ENCODE measurements around the gene LEFTY1. TPM values are rescaled to one million over a fixed set of nuclear protein-coding genes. Genes with fewer than 3 reads are reported as not detected.

Gene LEFTY1
- total and polyA plus RNA-seq, 5 donors from 2014 or later, result 0.13 to 0.39 (median 0.17) TPM; not detected in 2

DNA sequence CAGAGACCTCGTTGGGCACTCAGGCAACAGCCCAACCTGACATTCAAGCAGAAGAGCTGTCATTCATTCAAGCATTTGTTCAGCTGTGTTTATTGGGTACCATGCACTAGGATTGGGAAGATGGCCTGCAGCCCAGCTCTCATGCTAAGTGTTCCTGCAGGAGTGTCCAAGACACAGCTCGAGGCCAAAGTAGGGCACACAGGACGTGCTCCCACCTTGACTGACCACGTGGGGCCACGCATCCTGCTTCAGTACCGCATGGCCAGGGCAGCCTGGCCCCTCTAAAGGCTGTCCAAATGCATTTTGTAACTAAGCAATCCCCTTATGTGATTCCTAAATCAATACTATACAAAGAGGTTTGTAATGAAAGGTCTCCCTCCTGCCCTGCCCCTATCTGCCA is 25.4 kb upstream of the LEFTY1 start:
- peaks cover 8% of the 10 kb centered on the region for H3K36me3 ChIP-seq (ENCODE audit: control insufficient read depth, insufficient read depth, low read length)
- H3K27me3 ChIP-seq (ENCODE audit: control insufficient read depth, insufficient read depth, low read length), result no peaks in the 10 kb centered on the region
- no peak for ATAC-seq (ENCODE audit: low read depth in 2 of 2)
- peak overlapping the region in 2 of 3 donors; percentile 73 to 74 for H3K27ac Mint-ChIP-seq
- peaks cover 21% of the 10 kb centered on the region for H3K36me3 Mint-ChIP-seq
- no peak overlapping the region for H3K4me3 Mint-ChIP-seq
- no peak for DNase-seq
- no peak overlapping the region for H3K4me3 ChIP-seq (ENCODE audit: low read depth, low read length)
- H3K9me3 Mint-ChIP-seq, result no peaks in the 10 kb centered on the region
- peaks cover 11% of the 10 kb centered on the region for H3K27me3 Mint-ChIP-seq
- H3K4me1 Mint-ChIP-seq, result peaks cover 13 to 39% (median 22%) of the 10 kb centered on the region in 4 donors
- peaks cover 25% of the 10 kb centered on the region for H3K4me1 ChIP-seq (ENCODE audit: control insufficient read depth, insufficient read depth, low read length, poor library complexity, severe bottlenecking)
- H3K9me3 ChIP-seq (ENCODE audit: control insufficient read depth in 2 of 2, low read length in 2 of 2), result no peaks in the 10 kb centered on the region
- H3K27ac ChIP-seq (ENCODE audit: insufficient read depth, low read length, poor library complexity, severe bottlenecking), result no peak overlapping the region

DNA sequence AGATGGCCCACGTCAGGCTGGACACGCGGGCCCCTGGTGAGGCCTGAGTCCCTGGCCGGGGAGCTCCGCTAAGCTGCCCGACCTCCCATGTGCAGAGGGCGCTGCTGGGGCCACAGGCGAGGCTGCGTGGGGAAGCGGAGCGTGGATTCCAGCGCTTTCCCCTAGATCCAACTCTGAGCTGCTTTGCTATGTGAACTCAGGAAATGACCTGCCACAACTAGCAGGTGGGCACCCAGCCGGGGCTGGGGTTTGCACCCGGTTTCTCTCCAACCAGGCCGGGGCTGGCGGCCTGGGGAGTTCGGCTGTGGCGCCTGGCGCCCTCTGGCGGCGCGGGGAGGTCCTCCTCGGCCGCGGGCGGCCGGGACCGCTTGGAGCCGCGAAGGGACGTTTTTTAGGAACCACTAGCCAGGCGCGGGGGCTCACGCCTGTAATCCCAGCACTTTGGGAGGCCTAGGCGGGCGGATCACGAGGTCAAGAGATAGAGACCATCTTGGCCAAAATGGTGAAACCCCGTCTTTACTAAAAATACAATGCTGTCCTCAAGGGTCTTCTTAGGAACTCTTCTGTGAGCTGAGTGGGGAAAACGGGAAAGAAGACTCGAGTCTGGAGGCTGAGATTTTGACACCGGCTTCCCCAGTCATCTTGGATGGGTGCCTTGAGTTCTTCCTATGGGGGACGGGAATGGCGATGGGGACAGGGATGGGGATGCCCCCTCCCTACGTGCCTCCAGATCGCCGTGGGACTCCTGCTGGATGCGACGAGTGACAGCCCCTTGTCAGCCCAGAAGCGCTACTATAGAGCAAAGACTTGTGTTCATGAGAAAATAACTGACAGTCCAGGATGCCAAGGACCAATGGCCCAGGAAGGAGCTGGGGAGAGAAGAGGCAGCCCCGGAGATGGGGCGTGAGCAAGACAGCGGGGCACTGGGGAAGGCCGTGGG is 22.5 kb upstream of the LEFTY1 start:
- Histone ChIP-seq H3K9me3 (ENCODE audit: control insufficient read depth in 2 of 2, low read length in 2 of 2) (no peaks in the 10 kb centered on the region), H3K36me3 (ENCODE audit: control insufficient read depth, insufficient read depth, low read length) (no peaks in the 10 kb centered on the region), H3K27me3 (ENCODE audit: control insufficient read depth, insufficient read depth, low read length) (no peaks in the 10 kb centered on the region), H3K27ac (ENCODE audit: insufficient read depth, low read length, poor library complexity, severe bottlenecking) (peak overlapping the region; percentile 24), H3K4me3 (ENCODE audit: low read depth, low read length) (no peak overlapping the region), H3K4me1 (ENCODE audit: control insufficient read depth, insufficient read depth, low read length, poor library complexity, severe bottlenecking) (peaks cover 25% of the 10 kb centered on the region)
- H3K36me3 Mint-ChIP-seq, result peaks cover 9% of the 10 kb centered on the region
- H3K4me1 Mint-ChIP-seq, result peaks cover 15 to 47% (median 21%) of the 10 kb centered on the region in 4 donors
- H3K9me3 Mint-ChIP-seq, result no peaks in the 10 kb centered on the region
- H3K27me3 Mint-ChIP-seq, result peaks cover 11% of the 10 kb centered on the region
- H3K27ac Mint-ChIP-seq, result peak overlapping the region; percentile 54 to 88 (median 82)
- DNase-seq (peak; percentile 61 to 78 (median 72)), ATAC-seq (ENCODE audit: low read depth in 2 of 2) (peak; percentile 84 to 86)
- H3K4me3 Mint-ChIP-seq, result peak overlapping the region in 1 of 4 donors; percentile 75

DNA sequence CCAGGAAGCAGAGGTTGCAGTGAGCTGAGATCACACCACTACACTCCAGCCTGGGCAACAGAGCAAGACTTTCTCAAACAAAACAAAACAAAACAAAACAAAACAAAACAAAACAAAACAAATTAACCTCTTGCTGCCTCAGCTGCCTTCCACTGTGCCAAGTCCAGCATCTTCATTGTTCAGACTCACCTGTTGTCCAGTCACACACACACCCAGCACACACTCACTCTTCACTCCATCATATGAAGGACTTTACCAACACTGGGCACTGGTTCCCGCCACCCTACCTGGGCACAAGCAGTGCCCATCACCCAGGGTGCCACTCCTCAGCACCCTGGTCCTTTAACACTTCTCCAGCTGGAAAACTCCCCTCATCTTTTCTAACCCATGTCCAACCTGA is 20.5 kb upstream of the LEFTY1 start:
- Histone ChIP-seq H3K4me3 (ENCODE audit: low read depth, low read length) (no peak overlapping the region), H3K36me3 (ENCODE audit: control insufficient read depth, insufficient read depth, low read length) (no peaks in the 10 kb centered on the region), H3K9me3 (ENCODE audit: control insufficient read depth in 2 of 2, low read length in 2 of 2) (no peaks in the 10 kb centered on the region), H3K27me3 (ENCODE audit: control insufficient read depth, insufficient read depth, low read length) (no peaks in the 10 kb centered on the region), H3K4me1 (ENCODE audit: control insufficient read depth, insufficient read depth, low read length, poor library complexity, severe bottlenecking) (peaks cover 25% of the 10 kb centered on the region), H3K27ac (ENCODE audit: insufficient read depth, low read length, poor library complexity, severe bottlenecking) (peak overlapping the region; percentile 15)
- ATAC-seq (ENCODE audit: low read depth in 2 of 2) (no peak), DNase-seq (no peak)
- Mint-ChIP-seq H3K4me3 (peak overlapping the region in 1 of 4 donors; percentile 41), H3K27me3 (peaks cover 11% of the 10 kb centered on the region), H3K27ac (peak overlapping the region in 2 of 3 donors; percentile 82 to 94), H3K4me1 (peaks cover 18 to 54% (median 28%) of the 10 kb centered on the region in 4 donors), H3K36me3 (no peaks in the 10 kb centered on the region), H3K9me3 (no peaks in the 10 kb centered on the region)

DNA sequence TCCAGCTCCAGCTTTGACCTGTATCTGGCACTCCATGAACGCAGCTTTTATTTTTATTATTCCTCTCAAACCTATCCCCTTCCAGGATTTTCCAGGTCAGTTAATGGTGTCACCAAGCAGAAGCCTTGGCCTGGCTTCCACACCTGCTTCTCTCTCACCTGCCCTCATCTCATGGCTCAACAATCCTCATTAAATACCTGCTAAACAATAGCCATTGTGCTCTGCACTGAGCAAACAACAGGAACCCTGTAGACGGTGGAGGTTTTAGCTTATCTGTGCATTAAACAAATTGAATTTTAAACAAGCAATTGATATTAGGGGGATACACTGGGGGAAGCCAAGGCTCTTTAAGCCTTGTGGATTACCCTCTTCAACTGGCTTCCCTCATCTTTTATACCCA is 19.8 kb upstream of the LEFTY1 start:
- Histone ChIP-seq H3K9me3 (ENCODE audit: control insufficient read depth in 2 of 2, low read length in 2 of 2) (no peaks in the 10 kb centered on the region), H3K36me3 (ENCODE audit: control insufficient read depth, insufficient read depth, low read length) (no peaks in the 10 kb centered on the region), H3K27ac (ENCODE audit: insufficient read depth, low read length, poor library complexity, severe bottlenecking) (no peak overlapping the region), H3K27me3 (ENCODE audit: control insufficient read depth, insufficient read depth, low read length) (no peaks in the 10 kb centered on the region), H3K4me1 (ENCODE audit: control insufficient read depth, insufficient read depth, low read length, poor library complexity, severe bottlenecking) (peaks cover 25% of the 10 kb centered on the region), H3K4me3 (ENCODE audit: low read depth, low read length) (no peak overlapping the region)
- ATAC-seq (ENCODE audit: low read depth in 2 of 2), result no peak
- Mint-ChIP-seq H3K27ac (peak overlapping the region in 2 of 3 donors; percentile 16 to 84), H3K4me1 (peaks cover 18 to 56% (median 29%) of the 10 kb centered on the region in 4 donors), H3K27me3 (peaks cover 11% of the 10 kb centered on the region), H3K9me3 (peaks cover 0 to under 1% (median 0%) of the 10 kb centered on the region in 7 donors), H3K36me3 (no peaks in the 10 kb centered on the region), H3K4me3 (no peak overlapping the region)
- DNase-seq, result no peak

DNA sequence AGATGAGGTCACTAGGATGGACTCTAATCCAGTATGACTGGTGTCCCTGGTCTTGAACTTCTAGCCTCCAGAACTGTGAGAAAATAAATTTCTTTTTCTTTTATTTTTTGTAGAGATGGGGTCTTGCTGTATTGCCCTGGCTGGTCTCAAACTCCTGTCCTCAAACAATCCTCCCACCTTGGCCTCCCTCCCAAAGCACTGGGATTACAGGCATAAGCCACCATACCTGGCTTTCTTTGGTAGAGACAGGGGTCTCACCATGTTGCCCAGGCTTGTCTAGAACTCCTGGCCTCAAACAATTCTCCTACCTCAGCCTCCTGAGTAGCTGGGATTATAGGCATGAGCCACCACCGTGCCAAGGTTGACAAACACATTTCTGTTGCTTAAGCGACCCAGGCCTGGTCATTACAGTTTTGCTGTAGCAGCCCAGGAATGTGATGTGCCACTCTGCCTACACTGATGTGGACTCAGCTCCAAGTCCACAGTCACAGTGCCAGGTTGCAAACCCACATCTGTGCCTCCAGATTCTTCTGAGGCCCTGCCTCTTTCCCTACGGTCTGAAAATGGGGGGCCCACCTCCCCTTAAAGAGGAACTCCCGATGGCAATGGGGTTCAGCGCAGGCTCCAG is 19.2 kb upstream of the LEFTY1 start:
- H3K36me3 ChIP-seq (ENCODE audit: control insufficient read depth, insufficient read depth, low read length), result no peaks in the 10 kb centered on the region
- no peak overlapping the region for H3K27ac ChIP-seq (ENCODE audit: insufficient read depth, low read length, poor library complexity, severe bottlenecking)
- ATAC-seq (ENCODE audit: low read depth in 2 of 2) (no peak), DNase-seq (no peak)
- Mint-ChIP-seq H3K4me1 (peaks cover 18 to 56% (median 29%) of the 10 kb centered on the region in 4 donors), H3K9me3 (peaks cover 0 to 3% (median 0%) of the 10 kb centered on the region in 7 donors), H3K4me3 (peak overlapping the region in 1 of 4 donors; percentile 27), H3K27ac (peak overlapping the region; percentile 16 to 87 (median 84)), H3K27me3 (peaks cover 10% of the 10 kb centered on the region), H3K36me3 (no peaks in the 10 kb centered on the region)
- H3K4me3 ChIP-seq (ENCODE audit: low read depth, low read length), result no peak overlapping the region
- H3K9me3 ChIP-seq (ENCODE audit: control insufficient read depth in 2 of 2, low read length in 2 of 2), result no peaks in the 10 kb centered on the region
- H3K4me1 ChIP-seq (ENCODE audit: control insufficient read depth, insufficient read depth, low read length, poor library complexity, severe bottlenecking), result peaks cover 25% of the 10 kb centered on the region
- H3K27me3 ChIP-seq (ENCODE audit: control insufficient read depth, insufficient read depth, low read length), result no peaks in the 10 kb centered on the region

DNA sequence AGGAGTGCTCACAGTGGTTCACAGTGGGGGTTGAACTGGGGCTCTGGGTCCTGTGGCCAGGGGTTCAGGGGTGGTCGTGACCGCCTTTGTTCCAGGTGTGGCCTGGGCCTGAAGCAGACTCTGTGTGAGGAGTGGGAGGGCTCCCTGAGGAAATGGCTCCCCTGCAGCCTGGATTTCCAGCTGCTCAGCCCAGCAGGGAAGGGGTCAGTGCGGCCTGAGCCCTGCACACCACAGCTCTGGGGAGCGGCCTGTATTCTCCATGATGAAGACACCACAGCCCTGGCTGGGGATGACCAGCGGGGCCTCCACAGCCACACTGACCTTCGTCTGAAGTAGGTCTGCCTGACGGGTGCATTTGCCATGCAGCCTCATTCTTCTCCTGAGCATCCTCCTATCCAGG is 18.4 kb upstream of the LEFTY1 start:
- peak overlapping the region in 1 of 4 donors; percentile 27 for H3K4me3 Mint-ChIP-seq
- no peaks in the 10 kb centered on the region for H3K36me3 Mint-ChIP-seq
- H3K4me1 Mint-ChIP-seq, result peaks cover 18 to 59% (median 31%) of the 10 kb centered on the region in 4 donors
- Histone ChIP-seq H3K36me3 (ENCODE audit: control insufficient read depth, insufficient read depth, low read length) (no peaks in the 10 kb centered on the region), H3K27me3 (ENCODE audit: control insufficient read depth, insufficient read depth, low read length) (no peaks in the 10 kb centered on the region), H3K4me3 (ENCODE audit: low read depth, low read length) (no peak overlapping the region), H3K27ac (ENCODE audit: insufficient read depth, low read length, poor library complexity, severe bottlenecking) (no peak overlapping the region), H3K9me3 (ENCODE audit: control insufficient read depth in 2 of 2, low read length in 2 of 2) (no peaks in the 10 kb centered on the region), H3K4me1 (ENCODE audit: control insufficient read depth, insufficient read depth, low read length, poor library complexity, severe bottlenecking) (peaks cover 25% of the 10 kb centered on the region)
- DNase-seq (no peak), ATAC-seq (ENCODE audit: low read depth in 2 of 2) (no peak)
- peaks cover 10% of the 10 kb centered on the region for H3K27me3 Mint-ChIP-seq
- peak overlapping the region in 2 of 3 donors; percentile 68 to 84 for H3K27ac Mint-ChIP-seq
- peaks cover 0 to 3% (median 0%) of the 10 kb centered on the region in 7 donors for H3K9me3 Mint-ChIP-seq

DNA sequence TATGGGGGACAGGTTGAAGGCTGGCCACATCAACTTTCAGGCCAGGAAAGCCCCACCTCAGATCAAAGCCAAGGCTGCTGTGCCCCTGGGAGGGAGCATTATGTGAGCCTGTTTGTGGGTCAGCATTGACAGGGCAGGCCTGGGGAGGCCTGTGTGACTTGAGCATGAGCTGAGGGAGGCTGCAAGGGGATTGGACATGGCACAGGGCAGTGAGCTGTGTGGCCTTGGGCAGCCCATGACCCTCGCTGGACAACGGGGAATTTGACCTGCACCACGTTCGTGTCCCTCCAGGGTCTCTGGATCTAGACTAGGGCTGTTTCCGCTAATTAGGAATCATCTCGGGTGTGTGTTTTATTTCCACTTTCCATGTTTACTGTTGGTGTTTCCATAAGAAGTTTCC is 17.5 kb upstream of the LEFTY1 start:
- Mint-ChIP-seq H3K27me3 (peaks cover 10% of the 10 kb centered on the region), H3K4me3 (no peak overlapping the region), H3K27ac (peak overlapping the region; percentile 56 to 96 (median 87)), H3K9me3 (peaks cover 0 to 3% (median 0%) of the 10 kb centered on the region in 7 donors), H3K4me1 (peaks cover 18 to 52% (median 32%) of the 10 kb centered on the region in 4 donors), H3K36me3 (no peaks in the 10 kb centered on the region)
- no peak for ATAC-seq (ENCODE audit: low read depth in 2 of 2)
- peaks cover 20% of the 10 kb centered on the region for H3K4me1 ChIP-seq (ENCODE audit: control insufficient read depth, insufficient read depth, low read length, poor library complexity, severe bottlenecking)
- DNase-seq, result no peak
- H3K36me3 ChIP-seq (ENCODE audit: control insufficient read depth, insufficient read depth, low read length), result no peaks in the 10 kb centered on the region
- no peaks in the 10 kb centered on the region for H3K27me3 ChIP-seq (ENCODE audit: control insufficient read depth, insufficient read depth, low read length)
- H3K27ac ChIP-seq (ENCODE audit: insufficient read depth, low read length, poor library complexity, severe bottlenecking), result no peak overlapping the region
- H3K4me3 ChIP-seq (ENCODE audit: low read depth, low read length), result no peak overlapping the region
- no peaks in the 10 kb centered on the region for H3K9me3 ChIP-seq (ENCODE audit: control insufficient read depth in 2 of 2, low read length in 2 of 2)
